ENCODE measurements around the gene CRMP1. TPM values are rescaled to one million over a fixed set of nuclear protein-coding genes. Genes with fewer than 3 reads are reported as not detected.
A peak's percentile ranks its signal among the peaks of the same experiment; 100 is the strongest.

The CRMP1 gene
- total RNA-seq, 2 experiments from 2014 or later, result not detected

GRCh38 chr4:5881340-5881739 is 11.5 kb downstream of the CRMP1 start:
- H3K27me3 Mint-ChIP-seq, result peaks cover 39% of the 10 kb centered on the region
- CTCF ChIA-PET, result no interaction called here
- intact Hi-C loops (cut with micrococcal nuclease), result no loop called here

GRCh38 chr4:5878359-5878758 is 14.5 kb downstream of the CRMP1 start:
- intact Hi-C loops (cut with micrococcal nuclease), result no loop called here
- H3K36me3 Mint-ChIP-seq, result no peaks in the 10 kb centered on the region
- no peaks in the 10 kb centered on the region for H3K4me1 Mint-ChIP-seq (ENCODE audit: low read depth)
- peaks cover 3% of the 10 kb centered on the region for H3K9me3 Mint-ChIP-seq
- H3K27me3 Mint-ChIP-seq, result peaks cover 22% of the 10 kb centered on the region
- no peak overlapping the region for H3K4me3 Mint-ChIP-seq
- CTCF ChIA-PET, result no interaction called here
- POLR2A ChIA-PET, result no interaction called here
- H3K27ac Mint-ChIP-seq, result no peak overlapping the region
- no peak for DNase-seq

More at GRCh38 chr4:5881340-5881739, 11.5 kb downstream of the CRMP1 start:
- no peak overlapping the region for H3K4me3 Mint-ChIP-seq
- H3K36me3 Mint-ChIP-seq, result no peaks in the 10 kb centered on the region
- H3K27ac Mint-ChIP-seq, result no peak overlapping the region
- no peaks in the 10 kb centered on the region for H3K4me1 Mint-ChIP-seq (ENCODE audit: low read depth)
- DNase-seq, result no peak
- H3K9me3 Mint-ChIP-seq, result no peaks in the 10 kb centered on the region
- POLR2A ChIA-PET, result no interaction called here

GRCh38 chr4:5877392-5877791 is 15.5 kb downstream of the CRMP1 start:
- intact Hi-C loops (cut with micrococcal nuclease), result no loop called here
- POLR2A ChIA-PET, result no interaction called here
- H3K27me3 Mint-ChIP-seq, result peaks cover 16% of the 10 kb centered on the region
- no peak overlapping the region for H3K4me3 Mint-ChIP-seq
- H3K36me3 Mint-ChIP-seq, result no peaks in the 10 kb centered on the region
- H3K27ac Mint-ChIP-seq, result no peak overlapping the region
- CTCF ChIA-PET, result no interaction called here
- no peaks in the 10 kb centered on the region for H3K4me1 Mint-ChIP-seq (ENCODE audit: low read depth)
- H3K9me3 Mint-ChIP-seq, result peaks cover 3% of the 10 kb centered on the region
- no peak for DNase-seq

- ChIA-PET CTCF (no interaction called here), POLR2A (no interaction called here)
- intact Hi-C loops (cut with micrococcal nuclease), result no loop called here
- Mint-ChIP-seq H3K27ac (no peak overlapping the region), H3K27me3 (peaks cover 11% of the 10 kb centered on the region), H3K36me3 (no peaks in the 10 kb centered on the region), H3K4me1 (ENCODE audit: low read depth) (no peaks in the 10 kb centered on the region), H3K4me3 (no peak overlapping the region), H3K9me3 (peaks cover 3% of the 10 kb centered on the region)
- DNase-seq, result no peak
Observed at GRCh38 chr4:5874811-5875449, 18.0 kb downstream of the CRMP1 start.

- POLR2A ChIA-PET, result no interaction called here
- intact Hi-C loops (cut with micrococcal nuclease), result no loop called here
- DNase-seq, result no peak
- H3K27me3 Mint-ChIP-seq, result peaks cover 18% of the 10 kb centered on the region
- peaks cover 13% of the 10 kb centered on the region for H3K4me1 Mint-ChIP-seq (ENCODE audit: low read depth)
- no peak overlapping the region for H3K4me3 Mint-ChIP-seq
- H3K9me3 Mint-ChIP-seq, result peaks cover 3% of the 10 kb centered on the region
- no peak overlapping the region for H3K27ac Mint-ChIP-seq
- no peaks in the 10 kb centered on the region for H3K36me3 Mint-ChIP-seq
- CTCF ChIA-PET, result no interaction called here
Observed at GRCh38 chr4:5870701-5871100, 22.2 kb downstream of the CRMP1 start.

GRCh38 chr4:5869966-5870619 is 22.8 kb downstream of the CRMP1 start:
- POLR2A ChIA-PET, result no interaction called here
- intact Hi-C loops (cut with micrococcal nuclease), result no loop called here
- peaks cover 3% of the 10 kb centered on the region for H3K9me3 Mint-ChIP-seq
- H3K36me3 Mint-ChIP-seq, result no peaks in the 10 kb centered on the region
- H3K4me3 Mint-ChIP-seq, result no peak overlapping the region
- CTCF ChIA-PET, result no interaction called here
- H3K27me3 Mint-ChIP-seq, result peaks cover 18% of the 10 kb centered on the region
- no peak overlapping the region for H3K27ac Mint-ChIP-seq
- no peak for DNase-seq
- H3K4me1 Mint-ChIP-seq (ENCODE audit: low read depth), result peaks cover 14% of the 10 kb centered on the region

- intact Hi-C loops (cut with micrococcal nuclease), result no loop called here
- H3K4me3 Mint-ChIP-seq, result no peak overlapping the region
- no peaks in the 10 kb centered on the region for H3K36me3 Mint-ChIP-seq
Observed at GRCh38 chr4:5867866-5868265, 25.0 kb downstream of the CRMP1 start.

GRCh38 chr4:5866841-5867813 is 25.8 kb downstream of the CRMP1 start:
- DNase-seq, result no peak
- POLR2A ChIA-PET, result no interaction called here
- CTCF ChIA-PET, result no interaction called here
- peaks cover 17% of the 10 kb centered on the region for H3K27me3 Mint-ChIP-seq
- H3K27ac Mint-ChIP-seq, result no peak overlapping the region
- H3K36me3 Mint-ChIP-seq, result no peaks in the 10 kb centered on the region
- H3K4me3 Mint-ChIP-seq, result no peak overlapping the region
- no peaks in the 10 kb centered on the region for H3K9me3 Mint-ChIP-seq
- H3K4me1 Mint-ChIP-seq (ENCODE audit: low read depth), result peaks cover 22% of the 10 kb centered on the region
- intact Hi-C loops (cut with micrococcal nuclease), result no loop called here

More at GRCh38 chr4:5867866-5868265, 25.0 kb downstream of the CRMP1 start:
- H3K27ac Mint-ChIP-seq, result no peak overlapping the region
- H3K27me3 Mint-ChIP-seq, result peaks cover 17% of the 10 kb centered on the region
- DNase-seq, result no peak
- H3K9me3 Mint-ChIP-seq, result no peaks in the 10 kb centered on the region
- H3K4me1 Mint-ChIP-seq (ENCODE audit: low read depth), result peaks cover 22% of the 10 kb centered on the region
- POLR2A ChIA-PET, result no interaction called here
- CTCF ChIA-PET, result no interaction called here

GRCh38 chr4:5865896-5866599 is 26.8 kb downstream of the CRMP1 start:
- Mint-ChIP-seq H3K36me3 (no peaks in the 10 kb centered on the region), H3K27ac (no peak overlapping the region), H3K27me3 (peaks cover 17% of the 10 kb centered on the region), H3K4me1 (ENCODE audit: low read depth) (peaks cover 22% of the 10 kb centered on the region), H3K4me3 (no peak overlapping the region), H3K9me3 (no peaks in the 10 kb centered on the region)
- ChIA-PET CTCF (no interaction called here), POLR2A (no interaction called here)
- intact Hi-C loops (cut with micrococcal nuclease), result no loop called here
- peak; percentile 43 for DNase-seq

- no peaks in the 10 kb centered on the region for H3K36me3 Mint-ChIP-seq
- ChIA-PET POLR2A (no interaction called here), CTCF (no interaction called here)
- H3K4me3 Mint-ChIP-seq, result no peak overlapping the region
- no peaks in the 10 kb centered on the region for H3K9me3 Mint-ChIP-seq
- peaks cover 8% of the 10 kb centered on the region for H3K27me3 Mint-ChIP-seq
- intact Hi-C loops (cut with micrococcal nuclease), result loop anchor here (2.0 kb wide), 1 partner anchor 105 kb away; no protein-coding TSS in a partner anchor
- peak; percentile 76 for DNase-seq
- peaks cover 22% of the 10 kb centered on the region for H3K4me1 Mint-ChIP-seq (ENCODE audit: low read depth)
- no peak overlapping the region for H3K27ac Mint-ChIP-seq
Observed at GRCh38 chr4:5863461-5864113, 29.3 kb downstream of the CRMP1 start.

- POLR2A ChIA-PET, result no interaction called here
- Mint-ChIP-seq H3K36me3 (no peaks in the 10 kb centered on the region), H3K27ac (no peak overlapping the region), H3K9me3 (no peaks in the 10 kb centered on the region), H3K4me1 (ENCODE audit: low read depth) (peaks cover under 1% of the 10 kb centered on the region), H3K27me3 (no peaks in the 10 kb centered on the region), H3K4me3 (no peak overlapping the region)
- intact Hi-C loops (cut with micrococcal nuclease), result no loop called here
- CTCF ChIA-PET, result no interaction called here
- DNase-seq, result no peak
Observed at GRCh38 chr4:5858020-5858769, 34.7 kb downstream of the CRMP1 start.

Data from activated CD4-positive, alpha-beta memory T cell treated with anti-CD3 and anti-CD28 coated beads for 36 hours (primary cell).